GM23338 (cell line): Measurements from ENCODE around the gene RAB17. TPM values are rescaled to one million over a fixed set of nuclear protein-coding genes. Genes with fewer than 3 reads are reported as not detected.

Source experiments
- ATAC-seq: fragments of 200-7000 bp; cut with Tn5 transposase; 3 replicates; pipeline ENCODE4 v1.9.1; 2020
- DNase-seq: peaks from one replicate; pipeline ENCODE4 v3.0.0-alpha.2; 2015; ENCODE audit warnings: low spot score
- H2AFZ ChIP-seq: fragments of 200-600 bp; sonication (generic); 2 replicates; pipeline ENCODE4 v1.8.0; 2016; ENCODE audit warnings: antibody characterized with exemption, mild to moderate bottlenecking, moderate library complexity
- H3F3A ChIP-seq: fragments of 200-600 bp; sonication (generic); replicated peaks from 2 replicates; pipeline ENCODE4 v1.8.0; 2017; ENCODE audit warnings: antibody characterized with exemption, mixed run types, low read depth
- H3K27ac ChIP-seq: fragments of 200-600 bp; sonication (generic); 2 replicates; pipeline ENCODE4 v1.6.1; 2016; ENCODE audit warnings: low read depth
- H3K27me3 ChIP-seq: fragments of 200-600 bp; sonication (generic); 2 replicates; pipeline ENCODE4 v1.8.0; 2016; ENCODE audit warnings: mild to moderate bottlenecking, mixed run types, moderate library complexity; ENCODE audit not compliant: insufficient read depth
- H3K36me3 ChIP-seq: fragments of 200-600 bp; sonication (generic); 2 replicates; pipeline ENCODE4 v1.8.0; 2016; ENCODE audit warnings: mild to moderate bottlenecking; ENCODE audit not compliant: insufficient read depth
- H3K4me1 ChIP-seq: fragments of 200-600 bp; sonication (generic); 2 replicates; pipeline ENCODE4 v1.8.0; 2016; ENCODE audit warnings: mild to moderate bottlenecking, moderate library complexity; ENCODE audit not compliant: insufficient read depth
- H3K4me2 ChIP-seq: fragments of 200-600 bp; sonication (generic); 2 replicates; pipeline ENCODE4 v1.7.1; 2017; ENCODE audit warnings: mixed run types
- H3K4me3 ChIP-seq: fragments of 200-600 bp; sonication (generic); 2 replicates; pipeline ENCODE4 v1.6.1; 2016; ENCODE audit warnings: mixed run types
- H3K79me2 ChIP-seq: fragments of 200-600 bp; sonication (generic); replicated peaks from 2 replicates; pipeline ENCODE4 v1.8.0; 2017; ENCODE audit warnings: mild to moderate bottlenecking; ENCODE audit not compliant: insufficient read depth
- H3K9me2 ChIP-seq: fragments of 200-600 bp; sonication (generic); 2 replicates; pipeline ENCODE4 v1.8.0; 2017; ENCODE audit not compliant: insufficient read depth
- H4K20me1 ChIP-seq: fragments of 200-600 bp; sonication (generic); replicated peaks from 2 replicates; pipeline ENCODE4 v1.8.0; 2017; ENCODE audit warnings: mild to moderate bottlenecking; ENCODE audit not compliant: insufficient read depth
- H3K27ac Mint-ChIP-seq: 2 replicates; pipeline ENCODE4 v1.8.0; 2020; ENCODE audit warnings: inconsistent platforms, mild to moderate bottlenecking, moderate library complexity, mixed read lengths
- H3K27me3 Mint-ChIP-seq: 3 replicates; pipeline ENCODE4 v1.8.0; 2022; ENCODE audit warnings: low read depth, mild to moderate bottlenecking, moderate library complexity, mixed read lengths, inconsistent platforms; ENCODE audit not compliant: insufficient read depth, poor library complexity
- H3K36me3 Mint-ChIP-seq: 3 replicates; pipeline ENCODE4 v1.8.0; 2021; ENCODE audit warnings: low read depth, mild to moderate bottlenecking, inconsistent platforms, moderate library complexity, mixed read lengths
- H3K4me1 Mint-ChIP-seq: 3 replicates; pipeline ENCODE4 v1.8.0; 2020; ENCODE audit warnings: mild to moderate bottlenecking, inconsistent platforms, mixed read lengths
- H3K4me3 Mint-ChIP-seq: 3 replicates; pipeline ENCODE4 v1.8.0; 2021; ENCODE audit warnings: moderate library complexity, mild to moderate bottlenecking, inconsistent platforms, mixed read lengths
- H3K9me3 Mint-ChIP-seq: 3 replicates; pipeline ENCODE4 v1.8.0; 2020; ENCODE audit warnings: moderate library complexity, mild to moderate bottlenecking, inconsistent platforms, mixed read lengths
- CREB1 ChIP-seq: fragments of 250-450 bp; sonication (Bioruptor Pico); IDR thresholded peaks from 2 replicates; pipeline ENCODE4 v1.5.0; 2020; ENCODE audit warnings: low read depth, mild to moderate bottlenecking, moderate library complexity
- CTCF ChIP-seq, 2 experiments: fragments of 200-600 bp in 1 of 2; sonication (generic) in 1 of 2; conservative IDR thresholded peaks; 2 replicates each; pipeline versions ENCODE4 v1.5.1 to v1.6.1; 2016 to 2017; ENCODE audit warnings: antibody characterized with exemption in 2 of 2, low read depth in 2 of 2, mild to moderate bottlenecking in 2 of 2, moderate library complexity in 1 of 2
- ETS1 ChIP-seq: IDR thresholded peaks from 2 replicates; pipeline ENCODE4 v1.6.1; 2016; ENCODE audit warnings: antibody characterized with exemption
- EZH2 ChIP-seq: fragments of 200-600 bp; sonication (generic); IDR thresholded peaks from one replicate; pipeline ENCODE4 v1.8.0; 2017; ENCODE audit warnings: antibody characterized with exemption, mild to moderate bottlenecking, low read depth; ENCODE audit not compliant: unreplicated experiment
- EZH2phosphoT487 ChIP-seq: fragments of 200-600 bp; sonication (generic); IDR thresholded peaks from one replicate; pipeline ENCODE4 v1.8.1; 2018; ENCODE audit warnings: antibody characterized with exemption; ENCODE audit not compliant: unreplicated experiment
- JUNB ChIP-seq: IDR thresholded peaks from one replicate; pipeline ENCODE4 v1.6.1; 2016; ENCODE audit warnings: antibody characterized with exemption; ENCODE audit not compliant: unreplicated experiment
- NANOG ChIP-seq: IDR thresholded peaks from 2 replicates; pipeline ENCODE4 v1.6.1; 2016; ENCODE audit warnings: antibody characterized with exemption, borderline replicate concordance
- POLR2AphosphoS5 ChIP-seq: IDR thresholded peaks from 2 replicates; pipeline ENCODE4 v1.6.1; 2016; ENCODE audit warnings: antibody characterized with exemption, low read depth
- REST ChIP-seq: IDR thresholded peaks from one replicate; pipeline ENCODE4 v1.6.1; 2018; ENCODE audit warnings: antibody characterized with exemption; ENCODE audit not compliant: unreplicated experiment
- STAT1 ChIP-seq: IDR thresholded peaks from one replicate; pipeline ENCODE4 v1.6.1; 2016; ENCODE audit warnings: antibody characterized with exemption; ENCODE audit not compliant: unreplicated experiment
- ZNF114 ChIP-seq: fragments of 250-450 bp; sonication (Bioruptor Pico); IDR thresholded peaks from 2 replicates; pipeline ENCODE4 v1.5.0; 2020; ENCODE audit warnings: mild to moderate bottlenecking, moderate library complexity
- ZNF331 ChIP-seq: fragments of 250-450 bp; sonication (Bioruptor Pico); IDR thresholded peaks from 2 replicates; pipeline ENCODE4 v1.5.0; 2020; ENCODE audit warnings: low read depth, mild to moderate bottlenecking, moderate library complexity
- ZNF462 ChIP-seq: fragments of 250-450 bp; sonication (Bioruptor Pico); IDR thresholded peaks from 2 replicates; pipeline ENCODE4 v1.5.0; 2020; ENCODE audit warnings: mild to moderate bottlenecking, moderate library complexity
- polyA plus RNA-seq: library from polyadenylated mRNA; unstranded; fragments of >200 nt; fragmentation: Nextera tagmentation; extraction: Ambion mirVana; gene quantifications from 2 replicates; pipeline ENCODE4 v1.2.1, GENCODE V29; 2016
- total RNA-seq: library from RNA; depleted of rRNA; stranded (reverse); fragments of >200 nt; shearing (Covaris generic); gene quantifications from 2 replicates; pipeline ENCODE4 v1.2.3, GENCODE V29; 2014

Gene RAB17
- total and polyA plus RNA-seq, 2 experiments from 2014 or later, result 22.4 to 26.9 TPM

GRCh38 chr2:237540223-237540775 lies 50.2 kb downstream of the RAB17 start:
- TF ChIP-seq POLR2AphosphoS5 (no peak), ZNF331 (no peak), NANOG (no peak), CTCF (conservative IDR thresholded peaks at IDR 0.05; ENCODE audit: low read depth in 2 of 2) (no peak), EZH2 (no peak), CREB1 (CRISPR knock-in tag) (no peak), STAT1 (no peak), ZNF462 (CRISPR knock-in tag) (no peak), ZNF114 (CRISPR knock-in tag) (no peak), EZH2phosphoT487 (no peak), REST (no peak), ETS1 (no peak), JUNB (no peak)
- Histone ChIP-seq H3K79me2 (no peaks in the 10 kb centered on the region), H4K20me1 (no peaks in the 10 kb centered on the region), H3K4me2 (no peak overlapping the region), H3K9me2 (no peaks in the 10 kb centered on the region), H3F3A (no peaks in the 10 kb centered on the region), H3K4me3 (no peak overlapping the region), H3K27me3 (no peaks in the 10 kb centered on the region), H3K27ac (no peak overlapping the region), H3K4me1 (no peaks in the 10 kb centered on the region), H3K36me3 (no peaks in the 10 kb centered on the region), H2AFZ (no peak overlapping the region)
- H3K27ac Mint-ChIP-seq, result no peak overlapping the region
- H3K36me3 Mint-ChIP-seq, result no peaks in the 10 kb centered on the region; the same call in 1 of the 3 replicates
- peaks cover 5% of the 10 kb centered on the region for H3K27me3 Mint-ChIP-seq
- H3K4me3 Mint-ChIP-seq, result no peak overlapping the region
- DNase-seq (no peak), ATAC-seq (no peak)
- H3K4me1 Mint-ChIP-seq, result peaks cover 7% of the 10 kb centered on the region
- peaks cover 3% of the 10 kb centered on the region; the same call in 1 of the 3 replicates for H3K9me3 Mint-ChIP-seq
